ENCODE measurements around the gene NFASC. TPM values are rescaled to one million over a fixed set of nuclear protein-coding genes. Genes with fewer than 3 reads are reported as not detected.

NFASC gene
- total RNA-seq, 1 experiment from 2014 or later = 20.1 TPM

DNA sequence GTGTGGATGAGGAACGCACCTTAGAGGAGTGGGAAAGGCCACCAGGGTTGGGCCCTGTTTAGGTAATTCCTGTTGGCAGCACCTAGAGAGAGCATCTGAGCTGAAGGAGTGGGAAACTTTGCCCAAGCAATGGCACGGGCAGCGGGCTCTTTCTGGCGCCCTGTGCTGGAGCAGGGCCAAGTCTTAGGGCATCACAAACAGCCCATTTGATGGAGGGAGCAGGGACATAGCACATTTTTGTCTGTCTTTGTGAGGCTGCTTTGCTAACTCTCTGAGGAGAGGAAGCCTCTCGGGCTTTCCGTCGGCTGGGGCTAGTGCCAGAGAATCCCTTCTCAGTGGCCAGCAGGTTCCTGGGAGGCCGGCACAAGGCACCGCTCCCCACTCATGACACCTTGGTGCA is 149.8 kb downstream of the NFASC start:
- no peak overlapping the region for H3K27ac Mint-ChIP-seq
- H3K36me3 Mint-ChIP-seq = no peaks in the 10 kb centered on the region
- H3K27me3 Mint-ChIP-seq (ENCODE audit: low read depth) = peaks cover 23% of the 10 kb centered on the region
- no peak overlapping the region for H3K4me3 Mint-ChIP-seq
- no peaks in the 10 kb centered on the region for H3K9me3 Mint-ChIP-seq
- no peaks in the 10 kb centered on the region for H3K4me1 Mint-ChIP-seq
- ChIA-PET CTCF (interaction anchor here (4.1 to 6.1 kb wide), 2 partner anchors 31 to 41 kb away, joined by 22 to 57 read pairs; no protein-coding TSS in a partner anchor), POLR2A (no interaction called here)
- TF ChIP-seq CDX4 (CRISPR knock-in tag; IDR thresholded peaks at IDR 0.05; ENCODE audit: borderline replicate concordance) (no peak), EMX1 (CRISPR knock-in tag; IDR thresholded peaks at IDR 0.05) (no peak), SMAD3 (CRISPR knock-in tag; IDR thresholded peaks at IDR 0.05; ENCODE audit: borderline replicate concordance) (no peak), PRRX2 (CRISPR knock-in tag; IDR thresholded peaks at IDR 0.05) (no peak), GTF2I (CRISPR knock-in tag; conservative IDR thresholded peaks at IDR 0.05) (no peak), TCF7 (CRISPR knock-in tag; IDR thresholded peaks at IDR 0.05; ENCODE audit: low read depth) (no peak), ERG (CRISPR knock-in tag; IDR thresholded peaks at IDR 0.05) (no peak), NFYB (CRISPR knock-in tag; conservative IDR thresholded peaks at IDR 0.05; ENCODE audit: low read depth) (no peak)
- TF ChIP-seq, protein P1, sequence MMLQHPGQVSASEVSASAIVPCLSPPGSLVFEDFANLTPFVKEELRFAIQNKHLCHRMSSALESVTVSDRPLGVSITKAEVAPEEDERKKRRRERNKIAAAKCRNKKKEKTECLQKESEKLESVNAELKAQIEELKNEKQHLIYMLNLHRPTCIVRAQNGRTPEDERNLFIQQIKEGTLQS (CRISPR knock-in tag; conservative IDR thresholded peaks at IDR 0.05) = no peak
- TF ChIP-seq, protein P2, sequence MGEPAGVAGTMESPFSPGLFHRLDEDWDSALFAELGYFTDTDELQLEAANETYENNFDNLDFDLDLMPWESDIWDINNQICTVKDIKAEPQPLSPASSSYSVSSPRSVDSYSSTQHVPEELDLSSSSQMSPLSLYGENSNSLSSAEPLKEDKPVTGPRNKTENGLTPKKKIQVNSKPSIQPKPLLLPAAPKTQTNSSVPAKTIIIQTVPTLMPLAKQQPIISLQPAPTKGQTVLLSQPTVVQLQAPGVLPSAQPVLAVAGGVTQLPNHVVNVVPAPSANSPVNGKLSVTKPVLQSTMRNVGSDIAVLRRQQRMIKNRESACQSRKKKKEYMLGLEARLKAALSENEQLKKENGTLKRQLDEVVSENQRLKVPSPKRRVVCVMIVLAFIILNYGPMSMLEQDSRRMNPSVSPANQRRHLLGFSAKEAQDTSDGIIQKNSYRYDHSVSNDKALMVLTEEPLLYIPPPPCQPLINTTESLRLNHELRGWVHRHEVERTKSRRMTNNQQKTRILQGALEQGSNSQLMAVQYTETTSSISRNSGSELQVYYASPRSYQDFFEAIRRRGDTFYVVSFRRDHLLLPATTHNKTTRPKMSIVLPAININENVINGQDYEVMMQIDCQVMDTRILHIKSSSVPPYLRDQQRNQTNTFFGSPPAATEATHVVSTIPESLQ (CRISPR knock-in tag; IDR thresholded peaks at IDR 0.05) = no peak
- TF ChIP-seq, protein P3, sequence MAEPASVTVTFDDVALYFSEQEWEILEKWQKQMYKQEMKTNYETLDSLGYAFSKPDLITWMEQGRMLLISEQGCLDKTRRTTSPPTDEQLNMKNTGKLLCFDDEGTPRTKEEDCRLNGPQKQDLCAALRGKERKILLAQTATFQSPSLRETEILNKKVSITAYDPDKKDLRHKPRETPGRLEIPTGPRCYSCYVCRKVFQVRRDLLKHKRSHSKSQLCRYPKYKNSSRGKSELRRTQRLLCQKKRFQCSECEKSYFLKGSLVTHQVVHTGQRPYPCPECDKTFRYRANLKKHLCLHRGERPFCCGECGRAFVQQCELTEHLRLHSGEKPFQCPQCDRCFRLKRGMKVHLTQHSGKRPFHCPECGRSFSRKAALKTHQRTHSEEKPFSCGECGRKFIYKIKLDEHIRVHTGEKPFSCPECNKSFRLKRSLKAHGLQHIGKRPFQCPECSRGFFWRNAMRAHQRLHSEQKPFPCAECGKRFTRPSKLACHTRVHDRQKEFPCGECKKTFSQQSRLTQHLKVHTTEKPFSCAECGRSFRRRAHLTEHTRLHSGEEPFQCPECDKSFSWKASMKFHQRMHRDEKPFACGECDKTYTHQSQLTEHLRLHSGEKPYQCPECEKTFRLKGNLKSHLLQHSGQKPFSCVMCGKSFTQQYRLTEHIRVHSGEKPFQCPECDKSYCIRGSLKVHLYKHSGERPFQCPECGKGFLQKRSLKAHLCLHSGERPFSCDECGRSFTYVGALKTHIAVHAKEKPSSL (CRISPR knock-in tag; conservative IDR thresholded peaks at IDR 0.05) = no peak
- TF ChIP-seq, protein P4, sequence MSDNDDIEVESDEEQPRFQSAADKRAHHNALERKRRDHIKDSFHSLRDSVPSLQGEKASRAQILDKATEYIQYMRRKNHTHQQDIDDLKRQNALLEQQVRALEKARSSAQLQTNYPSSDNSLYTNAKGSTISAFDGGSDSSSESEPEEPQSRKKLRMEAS (CRISPR knock-in tag; IDR thresholded peaks at IDR 0.05) = no peak
- no peak for DNase-seq (ENCODE audit: low spot score)
- no peak for ATAC-seq

GRCh38 chr1:205024679-205025078 is 154.0 kb downstream of the NFASC start:
- Mint-ChIP-seq H3K27me3 (ENCODE audit: low read depth) (peaks cover 40% of the 10 kb centered on the region), H3K9me3 (no peaks in the 10 kb centered on the region), H3K36me3 (no peaks in the 10 kb centered on the region), H3K4me1 (peaks cover 10% of the 10 kb centered on the region), H3K4me3 (no peak overlapping the region), H3K27ac (no peak overlapping the region)
- DNase-seq (ENCODE audit: low spot score) = no peak
- ChIA-PET POLR2A (no interaction called here), CTCF (interaction anchor here (0.6 to 2.4 kb wide), 2 partner anchors 18 to 37 kb away, joined by 4 to 14 read pairs; no protein-coding TSS in a partner anchor)
- no peak for ATAC-seq
- TF ChIP-seq, protein P5, sequence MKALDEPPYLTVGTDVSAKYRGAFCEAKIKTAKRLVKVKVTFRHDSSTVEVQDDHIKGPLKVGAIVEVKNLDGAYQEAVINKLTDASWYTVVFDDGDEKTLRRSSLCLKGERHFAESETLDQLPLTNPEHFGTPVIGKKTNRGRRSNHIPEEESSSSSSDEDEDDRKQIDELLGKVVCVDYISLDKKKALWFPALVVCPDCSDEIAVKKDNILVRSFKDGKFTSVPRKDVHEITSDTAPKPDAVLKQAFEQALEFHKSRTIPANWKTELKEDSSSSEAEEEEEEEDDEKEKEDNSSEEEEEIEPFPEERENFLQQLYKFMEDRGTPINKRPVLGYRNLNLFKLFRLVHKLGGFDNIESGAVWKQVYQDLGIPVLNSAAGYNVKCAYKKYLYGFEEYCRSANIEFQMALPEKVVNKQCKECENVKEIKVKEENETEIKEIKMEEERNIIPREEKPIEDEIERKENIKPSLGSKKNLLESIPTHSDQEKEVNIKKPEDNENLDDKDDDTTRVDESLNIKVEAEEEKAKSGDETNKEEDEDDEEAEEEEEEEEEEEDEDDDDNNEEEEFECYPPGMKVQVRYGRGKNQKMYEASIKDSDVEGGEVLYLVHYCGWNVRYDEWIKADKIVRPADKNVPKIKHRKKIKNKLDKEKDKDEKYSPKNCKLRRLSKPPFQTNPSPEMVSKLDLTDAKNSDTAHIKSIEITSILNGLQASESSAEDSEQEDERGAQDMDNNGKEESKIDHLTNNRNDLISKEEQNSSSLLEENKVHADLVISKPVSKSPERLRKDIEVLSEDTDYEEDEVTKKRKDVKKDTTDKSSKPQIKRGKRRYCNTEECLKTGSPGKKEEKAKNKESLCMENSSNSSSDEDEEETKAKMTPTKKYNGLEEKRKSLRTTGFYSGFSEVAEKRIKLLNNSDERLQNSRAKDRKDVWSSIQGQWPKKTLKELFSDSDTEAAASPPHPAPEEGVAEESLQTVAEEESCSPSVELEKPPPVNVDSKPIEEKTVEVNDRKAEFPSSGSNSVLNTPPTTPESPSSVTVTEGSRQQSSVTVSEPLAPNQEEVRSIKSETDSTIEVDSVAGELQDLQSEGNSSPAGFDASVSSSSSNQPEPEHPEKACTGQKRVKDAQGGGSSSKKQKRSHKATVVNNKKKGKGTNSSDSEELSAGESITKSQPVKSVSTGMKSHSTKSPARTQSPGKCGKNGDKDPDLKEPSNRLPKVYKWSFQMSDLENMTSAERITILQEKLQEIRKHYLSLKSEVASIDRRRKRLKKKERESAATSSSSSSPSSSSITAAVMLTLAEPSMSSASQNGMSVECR (CRISPR knock-in tag; IDR thresholded peaks at IDR 0.05; ENCODE audit: borderline replicate concordance) = no peak
- TF ChIP-seq ATF2 (CRISPR knock-in tag; IDR thresholded peaks at IDR 0.05; ENCODE audit: borderline replicate concordance, low read depth) = no peak
- TF ChIP-seq GRHL2 (CRISPR knock-in tag; IDR thresholded peaks at IDR 0.05; ENCODE audit: insufficient replicate concordance, severe bottlenecking) = no peak
- TF ChIP-seq HMGXB4 (CRISPR knock-in tag; IDR thresholded peaks at IDR 0.05) = no peak
- TF ChIP-seq ERG (CRISPR knock-in tag; IDR thresholded peaks at IDR 0.05) = no peak

Measured in WTC11 (cell line).